HUES64 (cell line): Measurements from ENCODE around the gene NFS1.

Experiments
- H3K27ac ChIP-seq: 2 replicates; pipeline ENCODE4 v1.7.0; 2013; ENCODE audit warnings: low read depth, low read length, inconsistent platforms
- H3K27me3 ChIP-seq: 2 replicates; pipeline ENCODE4 v1.6.1; 2013; ENCODE audit warnings: mild to moderate bottlenecking, low read length; ENCODE audit not compliant: insufficient read depth
- H3K36me3 ChIP-seq: 2 replicates; pipeline ENCODE4 v1.6.1; 2013; ENCODE audit warnings: mild to moderate bottlenecking, low read length; ENCODE audit not compliant: insufficient read depth
- H3K4me1 ChIP-seq: 2 replicates; pipeline ENCODE4 v1.6.1; 2013; ENCODE audit warnings: mild to moderate bottlenecking, low read length, moderate library complexity; ENCODE audit not compliant: insufficient read depth
- H3K4me3 ChIP-seq: 2 replicates; pipeline ENCODE4 v1.5.1; 2013; ENCODE audit warnings: mild to moderate bottlenecking, low read length, moderate library complexity
- H3K9ac ChIP-seq: 2 replicates; pipeline ENCODE4 v1.6.1; 2013; ENCODE audit warnings: mild to moderate bottlenecking, low read depth, low read length
- H3K9me3 ChIP-seq: 2 replicates; pipeline ENCODE4 v1.6.1; 2013; ENCODE audit warnings: low read depth, low read length; ENCODE audit not compliant: insufficient read depth
- WGBS: fragments of 150-250, 120-280 bp; methylation state at CpG from one replicate; pipeline ENCODE4 v1.1.7; 2013; ENCODE audit warnings: missing lambda C conversion rate; 5-methylcytosine and 5-hydroxymethylcytosine counted together

Gene NFS1

DNA sequence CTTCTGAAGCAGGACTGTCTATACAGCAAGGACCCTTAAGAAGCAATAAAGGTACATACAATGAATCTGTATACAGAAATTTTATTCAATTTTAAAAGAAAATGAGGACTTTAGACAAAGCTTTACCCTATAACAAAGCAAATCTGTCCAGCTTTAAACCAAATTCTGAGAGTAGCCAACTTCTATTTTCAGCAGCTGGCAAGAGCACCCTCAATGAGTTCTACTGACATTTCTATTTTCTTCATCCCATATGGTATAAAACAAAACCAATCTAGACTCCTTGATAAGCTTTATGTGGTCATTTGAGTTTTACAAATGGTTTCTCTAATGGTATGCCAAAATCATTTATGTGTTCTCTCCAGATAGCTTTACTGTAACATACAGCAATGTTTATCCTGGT is 47.2 kb downstream of the NFS1 start:
- H3K27me3 ChIP-seq, result no peaks in the 10 kb centered on the region
- H3K4me1 ChIP-seq, result no peaks in the 10 kb centered on the region
- H3K4me3 ChIP-seq, result no peak overlapping the region
- H3K27ac ChIP-seq, result no peak overlapping the region
- H3K36me3 ChIP-seq, result peaks cover 70% of the 10 kb centered on the region
- no peak overlapping the region for H3K9ac ChIP-seq
- no peaks in the 10 kb centered on the region for H3K9me3 ChIP-seq

GRCh38 chr20:35650632-35651031 is 48.5 kb downstream of the NFS1 start:
- Histone ChIP-seq H3K36me3 (peaks cover 57% of the 10 kb centered on the region), H3K9ac (no peak overlapping the region), H3K9me3 (no peaks in the 10 kb centered on the region), H3K4me3 (no peak overlapping the region), H3K4me1 (no peaks in the 10 kb centered on the region), H3K27ac (no peak overlapping the region), H3K27me3 (no peaks in the 10 kb centered on the region)
- WGBS, result 100% methylated on average over 1 of the region's 3 CpGs

GRCh38 chr20:35648836-35649235 is 50.3 kb downstream of the NFS1 start:
- H3K9me3 ChIP-seq, result no peaks in the 10 kb centered on the region
- H3K36me3 ChIP-seq, result peaks cover 39% of the 10 kb centered on the region
- H3K9ac ChIP-seq, result no peak overlapping the region
- no peaks in the 10 kb centered on the region for H3K27me3 ChIP-seq
- H3K4me3 ChIP-seq, result no peak overlapping the region
- no peaks in the 10 kb centered on the region; the same call in 1 of the 2 replicates for H3K4me1 ChIP-seq
- no peak overlapping the region for H3K27ac ChIP-seq

GRCh38 chr20:35644806-35645205 is 54.3 kb downstream of the NFS1 start:
- Histone ChIP-seq H3K4me1 (no peaks in the 10 kb centered on the region; the same call in 1 of the 2 replicates), H3K27me3 (no peaks in the 10 kb centered on the region), H3K9ac (no peak overlapping the region), H3K27ac (no peak overlapping the region), H3K4me3 (no peak overlapping the region), H3K9me3 (no peaks in the 10 kb centered on the region), H3K36me3 (peaks cover 1% of the 10 kb centered on the region; the same call in 1 of the 2 replicates)
- 91% methylated on average over 2 of the region's 2 CpGs for whole genome bisulfite sequencing

DNA sequence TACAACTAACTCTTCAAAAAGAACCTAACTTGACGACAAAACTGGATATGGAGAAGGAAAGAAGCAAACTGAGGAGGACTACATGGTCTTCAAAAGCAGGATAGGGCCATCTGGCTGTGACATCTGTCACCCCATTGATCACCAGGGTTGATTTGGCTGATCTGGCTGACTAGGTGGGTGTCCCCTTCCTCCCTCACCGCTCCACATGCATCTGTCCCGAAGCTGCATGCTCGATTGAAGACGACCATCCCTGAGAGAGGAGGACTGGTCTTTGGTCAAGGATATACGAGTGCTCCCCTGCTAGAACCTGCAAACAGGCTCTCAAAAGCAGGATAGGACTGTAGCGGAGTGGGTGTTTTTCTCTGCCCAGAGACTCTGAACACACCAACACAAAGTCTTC is 56.1 kb downstream of the NFS1 start:
- Histone ChIP-seq H3K9ac (no peak overlapping the region), H3K9me3 (no peaks in the 10 kb centered on the region), H3K4me1 (no peaks in the 10 kb centered on the region; the same call in 1 of the 2 replicates), H3K36me3 (no peaks in the 10 kb centered on the region), H3K27ac (no peak overlapping the region), H3K27me3 (no peaks in the 10 kb centered on the region), H3K4me3 (no peak overlapping the region)
- 93% methylated on average over 7 of the region's 7 CpGs for WGBS

DNA sequence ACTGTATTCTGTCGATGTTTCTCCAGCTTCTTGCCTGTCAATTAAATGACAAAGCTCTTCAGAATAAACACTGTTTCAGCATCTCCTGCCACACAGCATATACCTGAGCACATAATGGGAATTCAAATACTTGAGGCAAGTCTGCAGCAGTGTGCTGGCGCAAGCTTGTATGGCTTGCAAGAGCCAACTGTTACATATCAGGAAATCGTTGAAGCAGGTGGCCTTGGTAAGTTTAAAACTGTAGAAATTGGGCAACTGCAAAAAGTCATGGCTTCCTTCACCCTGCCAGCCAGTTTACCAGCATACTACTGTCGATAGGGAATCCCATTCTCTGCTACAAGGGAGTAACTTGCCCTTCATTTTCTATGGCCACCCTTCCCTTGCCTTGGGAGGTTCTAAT is 57.4 kb downstream of the NFS1 start:
- Histone ChIP-seq H3K4me1 (no peaks in the 10 kb centered on the region; the same call in 1 of the 2 replicates), H3K9me3 (no peaks in the 10 kb centered on the region), H3K4me3 (no peak overlapping the region), H3K9ac (no peak overlapping the region), H3K27me3 (no peaks in the 10 kb centered on the region), H3K36me3 (no peaks in the 10 kb centered on the region), H3K27ac (no peak overlapping the region)
- 94% methylated on average over 4 of the region's 4 CpGs for WGBS

- no peak overlapping the region for H3K9ac ChIP-seq
- H3K36me3 ChIP-seq, result no peaks in the 10 kb centered on the region
- no peaks in the 10 kb centered on the region for H3K27me3 ChIP-seq
- no peaks in the 10 kb centered on the region; the same call in 1 of the 2 replicates for H3K4me1 ChIP-seq
- 96% methylated on average over 3 of the region's 3 CpGs for WGBS
- no peak overlapping the region for H3K27ac ChIP-seq
- no peaks in the 10 kb centered on the region for H3K9me3 ChIP-seq
- H3K4me3 ChIP-seq, result no peak overlapping the region
These were observed 58.4 kb downstream of the NFS1 start for GRCh38 chr20:35640724-35641123.

- no peak overlapping the region for H3K9ac ChIP-seq
- no peaks in the 10 kb centered on the region for H3K9me3 ChIP-seq
- no peaks in the 10 kb centered on the region for H3K27me3 ChIP-seq
- H3K4me3 ChIP-seq, result no peak overlapping the region
- 81% methylated on average over 2 of the region's 2 CpGs for WGBS
- no peaks in the 10 kb centered on the region for H3K36me3 ChIP-seq
- no peak overlapping the region for H3K27ac ChIP-seq
- H3K4me1 ChIP-seq, result no peaks in the 10 kb centered on the region; the same call in 1 of the 2 replicates
These were observed 60.4 kb downstream of the NFS1 start for GRCh38 chr20:35638751-35639150.

DNA sequence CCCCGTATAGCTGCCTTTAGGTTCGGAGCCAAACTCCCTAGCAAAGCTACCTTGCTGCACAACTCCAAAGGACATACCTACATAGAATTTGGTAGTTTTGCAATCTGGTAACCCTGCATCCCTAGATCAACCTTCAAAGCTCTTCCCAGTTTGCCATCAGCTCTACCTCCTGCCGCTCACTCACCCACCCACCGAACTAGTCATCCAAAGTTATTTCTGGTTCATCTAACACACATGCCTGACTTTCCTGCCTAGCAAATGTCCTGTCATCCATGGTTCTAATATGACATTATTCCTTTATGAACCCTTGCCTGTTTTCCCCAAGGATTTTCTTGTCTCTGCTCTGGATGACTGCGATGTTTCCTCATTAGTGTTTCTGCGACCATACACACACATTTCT is 61.9 kb downstream of the NFS1 start:
- Histone ChIP-seq H3K36me3 (peaks cover 4% of the 10 kb centered on the region), H3K9me3 (no peaks in the 10 kb centered on the region), H3K4me3 (no peak overlapping the region), H3K27me3 (no peaks in the 10 kb centered on the region), H3K4me1 (no peaks in the 10 kb centered on the region; the same call in 1 of the 2 replicates), H3K27ac (no peak overlapping the region), H3K9ac (no peak overlapping the region)
- WGBS, result 92% methylated on average over 6 of the region's 6 CpGs

- WGBS, result 92% methylated on average over 2 of the region's 2 CpGs
- H3K4me1 ChIP-seq, result no peaks in the 10 kb centered on the region; the same call in 1 of the 2 replicates
- peaks cover 16% of the 10 kb centered on the region for H3K36me3 ChIP-seq
- no peaks in the 10 kb centered on the region for H3K9me3 ChIP-seq
- no peak overlapping the region for H3K27ac ChIP-seq
- H3K4me3 ChIP-seq, result no peak overlapping the region
- no peaks in the 10 kb centered on the region for H3K27me3 ChIP-seq
- no peak overlapping the region for H3K9ac ChIP-seq
These were observed 63.1 kb downstream of the NFS1 start for GRCh38 chr20:35636095-35636494.

DNA sequence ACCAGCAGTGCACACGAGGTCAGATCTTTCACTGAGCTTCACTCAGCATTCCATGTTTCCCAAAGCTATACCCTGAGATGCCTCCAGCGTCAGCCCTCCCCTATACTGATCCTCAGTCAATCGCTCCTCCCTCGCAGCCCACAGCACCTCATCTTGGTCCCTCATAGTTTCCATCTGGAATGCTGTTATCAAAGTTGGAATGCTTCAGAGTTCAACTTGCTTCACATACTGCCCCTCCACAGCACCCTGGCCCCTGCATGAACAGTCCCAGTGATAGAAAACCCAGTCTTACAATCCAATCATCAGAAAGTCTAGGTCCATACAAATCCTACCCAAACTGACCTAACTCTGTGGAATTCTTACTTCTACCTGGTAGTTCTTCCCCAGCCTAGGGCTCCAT is 63.5 kb downstream of the NFS1 start:
- H3K4me3 ChIP-seq, result no peak overlapping the region
- 92% methylated on average over 4 of the region's 4 CpGs for WGBS
- H3K27ac ChIP-seq, result no peak overlapping the region

GRCh38 chr20:35632539-35633115 is 66.5 kb downstream of the NFS1 start:
- Histone ChIP-seq H3K36me3 (peaks cover 48% of the 10 kb centered on the region), H3K9ac (no peak overlapping the region)
- WGBS, result 95% methylated on average over 13 of the region's 13 CpGs

More for the DNA sequence above, 63.5 kb downstream of the NFS1 start:
- Histone ChIP-seq H3K4me1 (no peaks in the 10 kb centered on the region; the same call in 1 of the 2 replicates), H3K9me3 (no peaks in the 10 kb centered on the region), H3K9ac (no peak overlapping the region), H3K36me3 (peaks cover 21% of the 10 kb centered on the region), H3K27me3 (no peaks in the 10 kb centered on the region)

More at GRCh38 chr20:35632539-35633115, 66.5 kb downstream of the NFS1 start:
- Histone ChIP-seq H3K27me3 (no peaks in the 10 kb centered on the region), H3K27ac (no peak overlapping the region), H3K4me3 (no peak overlapping the region), H3K4me1 (no peaks in the 10 kb centered on the region), H3K9me3 (no peaks in the 10 kb centered on the region)
